Gastrocnemius medialis (tissue), 4 donors: ENCODE measurements around the gene ANKRD34A. TPM values are rescaled to one million over a fixed set of nuclear protein-coding genes. Genes with fewer than 3 reads are reported as not detected.
A peak's percentile ranks its signal among the peaks of the same experiment; 100 is the strongest.

Experiments
- ATAC-seq, 2 donors: fragments of 150-250 bp; one replicate each; pipeline ENCODE4 v1.9.1; 2016
- DNase-seq, 2 donors: peaks; one replicate each; pipeline ENCODE4 v3.0.0-alpha.2; 2019
- H3K27ac ChIP-seq, 4 donors: fragments of 200-600 bp; sonication (generic); 1 replicate in 1 of 4; 2 replicates in 3 of 4; pipeline ENCODE4 v1.5.1; 2016 to 2018; ENCODE audit warnings: mild to moderate bottlenecking in 2 of 4, moderate library complexity in 1 of 4
- H3K27me3 ChIP-seq, 3 donors: fragments of 200-600 bp; sonication (generic) in 2 of 3; 1 replicate in 1 of 3; 2 replicates in 2 of 3; pipeline versions ENCODE4 v1.5.1 to v1.6.0; 2016 to 2019; ENCODE audit warnings: mild to moderate bottlenecking in 1 of 3, moderate library complexity in 1 of 3
- H3K36me3 ChIP-seq, 2 donors: fragments of 200-600 bp; sonication (generic) in 1 of 2; one replicate each; pipeline ENCODE4 v1.5.1; 2017 to 2018
- H3K4me1 ChIP-seq, 2 donors: fragments of 200-600 bp; sonication (generic) in 1 of 2; one replicate each; pipeline ENCODE4 v1.5.1; 2016 to 2017; ENCODE audit warnings: mild to moderate bottlenecking in 2 of 2
- H3K4me3 ChIP-seq, 4 donors: fragments of 200-600 bp; sonication (generic) in 3 of 4; 1 replicate in 1 of 4; 2 replicates in 3 of 4; pipeline ENCODE4 v1.5.1; 2016 to 2019; ENCODE audit warnings: mild to moderate bottlenecking in 2 of 4
- H3K9me3 ChIP-seq, 3 donors: fragments of 200-600 bp; sonication (generic) in 2 of 3; 1 replicate in 1 of 3; 2 replicates in 2 of 3; pipeline ENCODE4 v1.5.1; 2016 to 2019
- POLR2A ChIP-seq, 2 donors: fragments of 450-650 bp; IDR thresholded peaks; one replicate each; pipeline ENCODE4 v1.6.1; 2017; ENCODE audit warnings: antibody characterized with exemption in 2 of 2, mild to moderate bottlenecking in 2 of 2, moderate library complexity in 2 of 2
- in situ Hi-C, 4 donors: fragments of 200-750 bp; cut with MboI; loops; one replicate each; pipeline versions ENCODE4 v1.15.0 to v1.8.0; 2017; ENCODE audit warnings: low sequenced_read_pairs in 4 of 4
- intact Hi-C: fragments of 100-400 bp; cut with DNase I; formaldehyde crosslinking; loops from one replicate; pipeline ENCODE4 v1.15.1; 2023; ENCODE audit warnings: low total_unique reads
- total RNA-seq, 4 donors: library from RNA; depleted of rRNA; stranded (reverse); fragments of >200 nt; gene quantifications; one replicate each; pipeline versions ENCODE4 v1.1.0 to v1.2.3, GENCODE V29; 2016
- TF ChIP-seq, protein P1 (sequence below), 5 experiments: fragments of 450-650 bp in 3 of 5; fragments of 200-600 bp in 2 of 5; sonication (generic) in 2 of 5; IDR thresholded peaks in 4 of 5; conservative IDR thresholded peaks in 1 of 5; 1 replicate in 4 of 5; 2 replicates in 1 of 5; pipeline ENCODE4 v1.5.1; 2016 to 2019; ENCODE audit warnings: antibody characterized with exemption in 5 of 5, mild to moderate bottlenecking in 3 of 5, moderate library complexity in 3 of 5

Gene ANKRD34A
- total RNA-seq, 4 donors from 2014 or later: 3.3 to 19.0 (median 6.7) TPM

DNA sequence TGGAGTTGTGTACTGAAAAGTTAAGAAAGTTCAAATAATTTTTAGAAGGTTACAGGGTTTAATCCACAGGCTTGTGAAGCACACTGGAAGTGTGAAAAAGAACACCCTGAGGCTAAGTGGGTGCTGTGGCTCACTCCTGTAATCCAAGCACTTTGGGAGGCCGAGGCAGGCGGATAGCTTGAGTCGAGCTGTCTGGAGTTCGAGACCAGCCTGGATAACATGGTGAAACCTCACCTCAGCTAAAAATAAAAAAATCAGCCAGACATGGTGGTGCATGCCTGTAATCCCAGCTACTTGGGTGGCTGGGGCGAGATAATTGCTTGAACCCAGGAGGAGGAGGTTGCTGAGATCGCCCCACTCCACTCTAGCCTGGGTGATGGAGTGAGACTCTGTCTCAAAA is 22.2 kb upstream of the ANKRD34A start:
- intact Hi-C loops: no loop called here
- no peaks in the 10 kb centered on the region for H3K36me3 ChIP-seq
- peak in 1 of 2 donors; percentile 15 for DNase-seq
- in situ Hi-C loops: no loop called here
- peaks cover 56 to 59% of the 10 kb centered on the region in 2 donors for H3K4me1 ChIP-seq
- H3K27ac ChIP-seq: peak overlapping the region; percentile 95 to 99 (median 98)
- no peak for TF ChIP-seq POLR2A (IDR thresholded peaks at IDR 0.05)
- TF ChIP-seq, protein P1, sequence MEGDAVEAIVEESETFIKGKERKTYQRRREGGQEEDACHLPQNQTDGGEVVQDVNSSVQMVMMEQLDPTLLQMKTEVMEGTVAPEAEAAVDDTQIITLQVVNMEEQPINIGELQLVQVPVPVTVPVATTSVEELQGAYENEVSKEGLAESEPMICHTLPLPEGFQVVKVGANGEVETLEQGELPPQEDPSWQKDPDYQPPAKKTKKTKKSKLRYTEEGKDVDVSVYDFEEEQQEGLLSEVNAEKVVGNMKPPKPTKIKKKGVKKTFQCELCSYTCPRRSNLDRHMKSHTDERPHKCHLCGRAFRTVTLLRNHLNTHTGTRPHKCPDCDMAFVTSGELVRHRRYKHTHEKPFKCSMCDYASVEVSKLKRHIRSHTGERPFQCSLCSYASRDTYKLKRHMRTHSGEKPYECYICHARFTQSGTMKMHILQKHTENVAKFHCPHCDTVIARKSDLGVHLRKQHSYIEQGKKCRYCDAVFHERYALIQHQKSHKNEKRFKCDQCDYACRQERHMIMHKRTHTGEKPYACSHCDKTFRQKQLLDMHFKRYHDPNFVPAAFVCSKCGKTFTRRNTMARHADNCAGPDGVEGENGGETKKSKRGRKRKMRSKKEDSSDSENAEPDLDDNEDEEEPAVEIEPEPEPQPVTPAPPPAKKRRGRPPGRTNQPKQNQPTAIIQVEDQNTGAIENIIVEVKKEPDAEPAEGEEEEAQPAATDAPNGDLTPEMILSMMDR (IDR thresholded peaks at IDR 0.05 in 4 of 5, conservative IDR thresholded peaks at IDR 0.05 in 1 of 5): no peak
- no peaks in the 10 kb centered on the region for H3K9me3 ChIP-seq
- no peaks in the 10 kb centered on the region for H3K27me3 ChIP-seq
- no peak for ATAC-seq
- peak overlapping the region in 1 of 4 donors; percentile 19 for H3K4me3 ChIP-seq

DNA sequence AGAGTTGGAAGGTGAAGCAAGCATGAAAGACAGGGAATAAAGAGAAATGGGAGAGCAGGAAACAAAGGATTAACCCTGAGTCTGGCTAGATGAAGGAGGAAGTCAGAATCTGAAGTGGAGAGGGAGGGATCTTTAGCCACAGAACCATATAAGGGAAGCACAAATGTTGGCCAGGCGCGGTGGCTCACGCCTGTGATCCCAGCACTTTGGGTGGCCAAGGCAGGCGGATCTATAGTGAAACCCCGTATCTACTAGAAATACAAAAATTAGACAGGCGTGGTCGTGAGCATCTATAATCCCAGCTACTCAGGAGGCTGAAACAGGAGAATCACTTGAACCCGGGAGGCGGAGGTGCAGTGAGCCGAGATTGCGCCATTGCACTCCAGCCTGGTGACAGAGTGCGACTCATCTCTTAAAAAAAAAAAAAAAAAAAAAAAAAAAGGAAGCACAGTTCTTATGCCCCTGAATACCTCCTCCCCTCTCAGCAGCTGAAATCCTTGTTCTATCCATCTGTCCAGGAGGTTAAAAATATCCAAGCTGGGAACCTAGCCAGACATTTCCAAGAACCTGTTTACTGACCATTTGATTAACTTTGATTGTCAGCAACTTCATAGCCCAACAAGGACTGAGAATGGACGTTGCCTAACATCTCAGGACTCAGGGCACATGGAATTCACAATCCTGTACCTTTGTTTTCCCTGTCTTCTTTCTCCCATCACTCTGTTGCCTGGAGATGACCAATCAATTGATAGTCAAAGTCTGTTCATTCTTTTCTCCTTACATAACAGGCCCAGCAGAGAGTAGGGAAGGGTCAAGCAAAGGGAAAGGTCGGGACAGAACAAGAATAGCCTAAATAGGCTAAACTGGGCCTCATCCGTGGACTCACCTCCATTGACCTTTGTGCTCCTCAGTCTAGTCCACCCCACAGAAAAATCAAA is 21.4 kb upstream of the ANKRD34A start:
- intact Hi-C loops: no loop called here
- Histone ChIP-seq H3K36me3 (no peaks in the 10 kb centered on the region), H3K27me3 (no peaks in the 10 kb centered on the region), H3K27ac (peak overlapping the region; percentile 95 to 99 (median 98)), H3K9me3 (no peaks in the 10 kb centered on the region), H3K4me1 (peaks cover 64 to 67% of the 10 kb centered on the region in 2 donors), H3K4me3 (peak overlapping the region; percentile 30 to 53 (median 44))
- in situ Hi-C loops: no loop called here
- TF ChIP-seq, protein P1 (IDR thresholded peaks at IDR 0.05 in 4 of 5, conservative IDR thresholded peaks at IDR 0.05 in 1 of 5): no peak
- TF ChIP-seq POLR2A (IDR thresholded peaks at IDR 0.05): peak; percentile 37 to 59
- DNase-seq (peak; percentile 86 to 92), ATAC-seq (peak; percentile 59)

DNA sequence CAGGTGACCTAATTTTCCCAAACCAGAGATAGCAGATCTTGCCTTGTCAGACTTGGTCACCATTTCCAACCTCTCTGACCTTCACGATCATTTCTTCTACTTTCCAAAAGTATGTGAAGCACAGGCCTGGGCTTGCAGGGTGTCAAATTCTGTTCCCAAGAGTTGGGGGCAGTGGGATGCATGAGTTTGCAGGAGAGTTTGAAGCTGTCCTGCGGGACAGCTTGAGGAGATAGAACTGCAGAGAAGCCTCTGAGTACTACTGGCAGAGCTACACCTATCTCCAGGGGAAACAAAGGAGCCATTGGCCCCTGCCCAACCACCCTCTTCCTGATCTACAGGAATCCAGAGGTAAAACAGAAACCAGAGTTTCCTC is 20.7 kb upstream of the ANKRD34A start:
- Histone ChIP-seq H3K27me3 (no peaks in the 10 kb centered on the region), H3K4me1 (peaks cover 70 to 74% of the 10 kb centered on the region in 2 donors), H3K9me3 (no peaks in the 10 kb centered on the region), H3K36me3 (no peaks in the 10 kb centered on the region), H3K4me3 (peak overlapping the region; percentile 30 to 53 (median 44)), H3K27ac (peak overlapping the region; percentile 95 to 99 (median 98))
- TF ChIP-seq, protein P1 (IDR thresholded peaks at IDR 0.05 in 4 of 5, conservative IDR thresholded peaks at IDR 0.05 in 1 of 5): no peak
- TF ChIP-seq POLR2A (IDR thresholded peaks at IDR 0.05): no peak
- DNase-seq (peak in 1 of 2 donors; percentile 58), ATAC-seq (peak in 1 of 2 donors; percentile 5)
- in situ Hi-C loops: no loop called here
- intact Hi-C loops: no loop called here

DNA sequence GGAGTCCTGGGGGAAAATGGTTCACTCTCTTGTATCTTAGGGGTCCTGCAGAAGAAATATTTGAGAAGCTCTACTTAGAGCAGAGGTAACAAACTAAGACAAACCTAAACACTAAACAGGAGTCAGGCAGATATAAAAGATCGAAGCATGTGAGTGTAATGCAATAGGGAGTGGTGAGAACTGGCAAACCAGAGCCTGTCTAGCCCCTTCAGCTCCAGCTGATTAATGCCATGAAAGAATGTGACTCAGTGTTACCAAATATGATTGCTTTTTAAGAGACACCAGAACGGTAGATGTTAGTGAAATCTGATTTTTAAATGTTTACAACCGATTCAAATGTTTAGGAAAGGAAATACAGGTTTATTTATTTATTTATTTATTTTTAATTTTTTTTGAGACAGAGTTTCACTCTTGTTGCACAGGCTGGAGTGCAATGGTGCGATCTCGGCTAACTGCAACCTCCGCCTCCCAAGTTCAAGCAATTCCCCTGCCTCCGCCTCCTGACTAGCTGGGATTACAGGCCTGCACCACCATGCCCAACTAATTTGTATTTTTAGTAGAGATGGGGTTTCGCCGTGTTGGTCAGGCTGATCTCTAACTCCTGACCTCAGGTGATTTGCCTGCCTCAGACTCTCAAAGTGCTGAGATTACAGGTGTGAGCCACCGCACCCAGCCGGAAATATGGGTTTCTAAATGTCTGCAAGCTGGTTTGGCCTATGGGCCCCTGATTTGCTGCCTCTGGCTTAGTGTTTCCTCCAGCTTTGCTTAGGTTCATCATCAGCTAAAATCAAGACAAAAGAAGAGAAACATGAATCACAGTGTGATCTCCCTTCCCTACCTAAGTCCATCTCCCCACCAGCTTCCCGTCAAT is 19.8 kb upstream of the ANKRD34A start:
- peak in 1 of 2 donors; percentile 31 for DNase-seq
- Histone ChIP-seq H3K27ac (peak overlapping the region; percentile 95 to 99 (median 98)), H3K36me3 (no peaks in the 10 kb centered on the region), H3K4me3 (peak overlapping the region in 3 of 4 donors; percentile 11 to 53 (median 45)), H3K27me3 (no peaks in the 10 kb centered on the region), H3K4me1 (peaks cover 77 to 80% of the 10 kb centered on the region in 2 donors), H3K9me3 (no peaks in the 10 kb centered on the region)
- ATAC-seq: no peak
- in situ Hi-C loops (no loop called here), intact Hi-C loops (no loop called here)
- peak; percentile 7 to 36 for TF ChIP-seq POLR2A (IDR thresholded peaks at IDR 0.05)
- TF ChIP-seq, protein P1 (IDR thresholded peaks at IDR 0.05 in 4 of 5, conservative IDR thresholded peaks at IDR 0.05 in 1 of 5): no peak
